Natural killer cell (primary cell): ENCODE results near the gene PRKCD. TPM values are rescaled to one million over a fixed set of nuclear protein-coding genes. Genes with fewer than 3 reads are reported as not detected.

ENCODE experiments used
- ATAC-seq, 3 donors: fragments of 150-1000 bp in 2 of 3; fragments of 200-7000 bp in 1 of 3; cut with Tn5 transposase; 1 replicate in 1 of 3; 2 replicates in 2 of 3; pipeline ENCODE4 v1.10.0; 2021; ENCODE audit warnings: mild to moderate bottlenecking in 2 of 3, moderate library complexity in 2 of 3
- DNase-seq, 2 donors: peaks; one replicate each; pipeline versions ENCODE4 v3.0.0 to v3.0.0-alpha.2; 2013 to 2021; ENCODE audit warnings: mixed read lengths in 1 of 2
- H3K27ac ChIP-seq: one replicate; pipeline ENCODE4 v1.5.1; 2013; ENCODE audit warnings: mild to moderate bottlenecking, low read length
- H3K27me3 ChIP-seq: one replicate; pipeline ENCODE4 v1.6.1; 2013; ENCODE audit warnings: low read length; ENCODE audit not compliant: control insufficient read depth, insufficient read depth
- H3K36me3 ChIP-seq: one replicate; pipeline ENCODE4 v1.6.1; 2013; ENCODE audit warnings: low read length; ENCODE audit not compliant: control insufficient read depth, insufficient read depth
- H3K4me1 ChIP-seq: one replicate; pipeline ENCODE4 v1.6.1; 2013; ENCODE audit warnings: low read length; ENCODE audit not compliant: control insufficient read depth, insufficient read depth
- H3K4me3 ChIP-seq: one replicate; pipeline ENCODE4 v1.5.1; 2013; ENCODE audit warnings: low read length
- H3K9me3 ChIP-seq: one replicate; pipeline ENCODE4 v1.6.1; 2013; ENCODE audit warnings: low read length; ENCODE audit not compliant: control insufficient read depth, insufficient read depth
- H3K27ac Mint-ChIP-seq, 2 donors: one replicate each; pipeline ENCODE4 v1.8.0; 2022; ENCODE audit warnings: mild to moderate bottlenecking in 2 of 2, mixed read lengths in 2 of 2, moderate library complexity in 1 of 2
- H3K27me3 Mint-ChIP-seq, 2 donors: one replicate each; pipeline ENCODE4 v1.8.0; 2022; ENCODE audit warnings: low read depth in 2 of 2, mixed read lengths in 2 of 2
- H3K36me3 Mint-ChIP-seq: one replicate; pipeline ENCODE4 v1.8.0; 2022; ENCODE audit warnings: mixed read lengths
- H3K4me1 Mint-ChIP-seq, 2 donors: one replicate each; pipeline ENCODE4 v1.8.0; 2022; ENCODE audit warnings: mixed read lengths in 2 of 2
- H3K4me3 Mint-ChIP-seq: one replicate; pipeline ENCODE4 v1.8.0; 2022; ENCODE audit warnings: mild to moderate bottlenecking, moderate library complexity, mixed read lengths
- H3K9me3 Mint-ChIP-seq, 2 donors: one replicate each; pipeline ENCODE4 v1.8.0; 2022; ENCODE audit warnings: mixed read lengths in 2 of 2
- WGBS: methylation state at CpG from one replicate; pipeline ENCODE4 v1.1.7; 2013; ENCODE audit warnings: missing lambda C conversion rate; ENCODE audit not compliant: insufficient coverage; 5-methylcytosine and 5-hydroxymethylcytosine counted together
- intact Hi-C: fragments of 100-400 bp; cut with micrococcal nuclease; formaldehyde crosslinking; loops from one replicate; pipeline ENCODE4 v1.14.2; 2022
- total RNA-seq, 4 donors: library from RNA; stranded (reverse); fragments of 120-200 nt in 1 of 4; gene quantifications; one replicate each; pipeline versions ENCODE4 v1.2.3 to v1.2.4, GENCODE V29; 2013 to 2022
- TF ChIP-seq, protein P1 (sequence below): fragments of 200-600 bp; IDR thresholded peaks from one replicate; pipeline ENCODE4 v1.8.0; 2022; ENCODE audit warnings: antibody characterized with exemption

PRKCD gene
- total RNA-seq, 3 donors from 2014 or later (not counting 1 experiment from before 2014, with no cell fraction given) = 31.7 to 60.0 (median 36.3) TPM

GRCh38 chr3:53188136-53188685, 27.2 kb downstream of the PRKCD start:
- Histone ChIP-seq H3K4me1 (peaks cover 14% of the 10 kb centered on the region), H3K27me3 (no peaks in the 10 kb centered on the region), H3K4me3 (no peak overlapping the region), H3K9me3 (no peaks in the 10 kb centered on the region), H3K36me3 (peaks cover 71% of the 10 kb centered on the region), H3K27ac (no peak overlapping the region)
- 81% methylated on average over 4 of the region's 5 CpGs for WGBS
- Mint-ChIP-seq H3K36me3 (peaks cover 7% of the 10 kb centered on the region), H3K27ac (no peak overlapping the region), H3K4me1 (peaks cover 8 to 18% of the 10 kb centered on the region in 2 donors), H3K9me3 (no peaks in the 10 kb centered on the region), H3K27me3 (no peaks in the 10 kb centered on the region), H3K4me3 (no peak overlapping the region)
- no peak for ATAC-seq
- TF ChIP-seq, protein P1, sequence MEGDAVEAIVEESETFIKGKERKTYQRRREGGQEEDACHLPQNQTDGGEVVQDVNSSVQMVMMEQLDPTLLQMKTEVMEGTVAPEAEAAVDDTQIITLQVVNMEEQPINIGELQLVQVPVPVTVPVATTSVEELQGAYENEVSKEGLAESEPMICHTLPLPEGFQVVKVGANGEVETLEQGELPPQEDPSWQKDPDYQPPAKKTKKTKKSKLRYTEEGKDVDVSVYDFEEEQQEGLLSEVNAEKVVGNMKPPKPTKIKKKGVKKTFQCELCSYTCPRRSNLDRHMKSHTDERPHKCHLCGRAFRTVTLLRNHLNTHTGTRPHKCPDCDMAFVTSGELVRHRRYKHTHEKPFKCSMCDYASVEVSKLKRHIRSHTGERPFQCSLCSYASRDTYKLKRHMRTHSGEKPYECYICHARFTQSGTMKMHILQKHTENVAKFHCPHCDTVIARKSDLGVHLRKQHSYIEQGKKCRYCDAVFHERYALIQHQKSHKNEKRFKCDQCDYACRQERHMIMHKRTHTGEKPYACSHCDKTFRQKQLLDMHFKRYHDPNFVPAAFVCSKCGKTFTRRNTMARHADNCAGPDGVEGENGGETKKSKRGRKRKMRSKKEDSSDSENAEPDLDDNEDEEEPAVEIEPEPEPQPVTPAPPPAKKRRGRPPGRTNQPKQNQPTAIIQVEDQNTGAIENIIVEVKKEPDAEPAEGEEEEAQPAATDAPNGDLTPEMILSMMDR = no peak
- intact Hi-C loops = no loop called here
- DNase-seq = no peak

DNA sequence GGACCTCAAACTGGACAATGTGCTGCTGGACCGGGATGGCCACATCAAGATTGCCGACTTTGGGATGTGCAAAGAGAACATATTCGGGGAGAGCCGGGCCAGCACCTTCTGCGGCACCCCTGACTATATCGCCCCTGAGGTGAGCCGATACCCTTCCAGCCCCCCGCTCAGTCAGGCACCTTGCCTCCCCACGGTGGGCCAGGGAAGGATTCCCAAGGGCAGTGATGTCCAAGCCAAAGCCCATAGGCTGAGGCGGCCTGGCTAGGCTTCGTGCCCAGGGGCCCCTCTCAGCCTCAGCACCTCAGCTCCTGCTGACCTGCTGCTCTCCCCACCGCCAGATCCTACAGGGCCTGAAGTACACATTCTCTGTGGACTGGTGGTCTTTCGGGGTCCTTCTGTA, 27.7 kb downstream of the PRKCD start:
- H3K4me1 Mint-ChIP-seq = peaks cover 8 to 21% of the 10 kb centered on the region in 2 donors
- TF ChIP-seq, protein P1 = no peak
- no peak for ATAC-seq
- H3K9me3 Mint-ChIP-seq = no peaks in the 10 kb centered on the region
- no peaks in the 10 kb centered on the region for H3K27me3 Mint-ChIP-seq
- Histone ChIP-seq H3K9me3 (no peaks in the 10 kb centered on the region), H3K27me3 (no peaks in the 10 kb centered on the region), H3K4me3 (no peak overlapping the region), H3K36me3 (peaks cover 70% of the 10 kb centered on the region), H3K27ac (no peak overlapping the region), H3K4me1 (peaks cover 16% of the 10 kb centered on the region)
- H3K27ac Mint-ChIP-seq = no peak overlapping the region
- H3K36me3 Mint-ChIP-seq = peaks cover 7% of the 10 kb centered on the region
- H3K4me3 Mint-ChIP-seq = no peak overlapping the region
- intact Hi-C loops = no loop called here
- 98% methylated on average over 13 of the region's 13 CpGs for WGBS
- DNase-seq = no peak

DNA sequence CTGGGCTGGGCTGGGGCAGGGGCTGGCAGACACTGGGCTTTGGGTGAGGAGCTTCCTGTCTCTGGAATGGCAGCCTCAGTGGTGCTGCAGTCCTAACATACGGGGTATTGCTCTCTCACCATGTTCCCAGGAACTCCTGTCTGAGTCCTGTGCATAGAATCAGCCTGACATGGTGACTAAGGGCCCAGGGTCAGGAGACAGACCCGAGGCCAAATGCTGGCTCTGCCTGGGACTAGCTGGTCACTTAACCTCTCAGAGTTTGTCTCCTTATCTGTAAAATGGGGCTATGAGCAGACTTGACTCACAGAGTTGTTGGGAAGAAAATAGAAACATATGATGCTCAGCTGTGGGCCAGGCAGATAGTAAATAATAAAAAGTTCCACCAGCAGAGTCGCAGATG, 28.3 kb downstream of the PRKCD start:
- 96% methylated on average over 3 of the region's 3 CpGs for WGBS
- Mint-ChIP-seq H3K36me3 (peaks cover 7% of the 10 kb centered on the region), H3K4me3 (no peak overlapping the region), H3K9me3 (no peaks in the 10 kb centered on the region), H3K27me3 (no peaks in the 10 kb centered on the region), H3K4me1 (peaks cover 8 to 21% of the 10 kb centered on the region in 2 donors), H3K27ac (no peak overlapping the region)
- no peaks in the 10 kb centered on the region for H3K27me3 ChIP-seq
- no peak overlapping the region for H3K27ac ChIP-seq
- DNase-seq = no peak
- TF ChIP-seq, protein P1 = no peak
- intact Hi-C loops = no loop called here
- peaks cover 68% of the 10 kb centered on the region for H3K36me3 ChIP-seq
- no peak overlapping the region for H3K4me3 ChIP-seq
- peaks cover 16% of the 10 kb centered on the region for H3K4me1 ChIP-seq
- no peak for ATAC-seq
- no peaks in the 10 kb centered on the region for H3K9me3 ChIP-seq

DNA sequence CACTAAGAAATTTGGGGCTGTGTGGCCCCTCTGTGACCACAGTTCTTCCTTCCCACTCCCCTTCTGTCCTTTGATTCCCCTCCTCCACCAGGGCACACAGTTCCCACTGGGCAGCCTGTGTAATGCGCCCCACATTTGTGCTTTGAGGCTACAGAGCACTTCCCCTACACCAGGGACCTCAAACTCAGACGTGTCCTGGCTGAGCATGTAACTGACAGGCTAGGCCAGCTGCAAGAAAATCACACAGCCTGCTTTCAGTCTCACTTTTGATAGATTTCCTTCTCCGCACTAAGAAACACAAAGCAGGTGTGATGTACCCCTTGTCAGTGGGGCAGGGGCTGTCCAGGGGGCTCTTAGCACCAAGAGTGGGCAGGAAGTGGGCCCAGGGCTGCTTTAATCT, 29.6 kb downstream of the PRKCD start:
- Histone ChIP-seq H3K4me1 (peaks cover 18% of the 10 kb centered on the region), H3K4me3 (no peak overlapping the region), H3K27ac (no peak overlapping the region), H3K27me3 (no peaks in the 10 kb centered on the region), H3K9me3 (no peaks in the 10 kb centered on the region), H3K36me3 (peaks cover 61% of the 10 kb centered on the region)
- TF ChIP-seq, protein P1 = no peak
- H3K27ac Mint-ChIP-seq = no peak overlapping the region
- H3K36me3 Mint-ChIP-seq = peaks cover 7% of the 10 kb centered on the region
- no peaks in the 10 kb centered on the region for H3K9me3 Mint-ChIP-seq
- ATAC-seq (no peak), DNase-seq (no peak)
- H3K4me1 Mint-ChIP-seq = peaks cover 15 to 28% of the 10 kb centered on the region in 2 donors
- intact Hi-C loops = no loop called here
- no peak overlapping the region for H3K4me3 Mint-ChIP-seq
- H3K27me3 Mint-ChIP-seq = peaks cover 0 to 3% of the 10 kb centered on the region in 2 donors
- WGBS = 65% methylated on average over 3 of the region's 3 CpGs
